D721Med (cell line): Measurements from ENCODE around the gene CEP57.

Experiments
- DNase-seq: peaks from one replicate; pipeline ENCODE4 v3.0.0; 2011; ENCODE audit warnings: low spot score; ENCODE audit not compliant: insufficient read length
- FAIRE-seq: peaks from 2 replicates; lab custom pipeline; 2011; peaks lifted over from hg19 to GRCh38; lab: Jason Lieb, UNC
- TF ChIP-seq, protein P1 (sequence below): IDR thresholded peaks from 2 replicates; pipeline ENCODE4 v1.5.1; 2012; ENCODE audit warnings: mild to moderate bottlenecking, control low read depth; ENCODE audit not compliant: insufficient read depth; ENCODE audit errors: missing control alignments

CEP57 gene

DNA sequence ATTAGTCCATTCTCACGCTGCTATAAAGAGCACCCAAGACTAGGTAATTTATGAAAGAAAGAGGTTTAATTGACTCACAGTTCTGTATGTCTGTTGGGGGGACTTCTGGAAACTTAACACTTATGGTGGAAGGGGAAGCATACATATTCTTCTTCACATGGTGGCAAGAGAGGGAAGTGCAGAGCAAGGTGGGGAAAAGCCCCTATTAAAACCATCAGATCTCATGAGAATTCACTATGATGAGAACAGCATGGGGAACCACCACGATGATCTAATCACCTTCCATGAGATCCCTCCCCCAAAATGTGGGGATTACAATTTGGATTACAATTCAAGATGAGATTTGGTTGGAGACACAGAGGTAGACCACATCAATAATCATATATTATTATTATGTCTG, 25.7 kb downstream of the CEP57 start:
- TF ChIP-seq, protein P1, sequence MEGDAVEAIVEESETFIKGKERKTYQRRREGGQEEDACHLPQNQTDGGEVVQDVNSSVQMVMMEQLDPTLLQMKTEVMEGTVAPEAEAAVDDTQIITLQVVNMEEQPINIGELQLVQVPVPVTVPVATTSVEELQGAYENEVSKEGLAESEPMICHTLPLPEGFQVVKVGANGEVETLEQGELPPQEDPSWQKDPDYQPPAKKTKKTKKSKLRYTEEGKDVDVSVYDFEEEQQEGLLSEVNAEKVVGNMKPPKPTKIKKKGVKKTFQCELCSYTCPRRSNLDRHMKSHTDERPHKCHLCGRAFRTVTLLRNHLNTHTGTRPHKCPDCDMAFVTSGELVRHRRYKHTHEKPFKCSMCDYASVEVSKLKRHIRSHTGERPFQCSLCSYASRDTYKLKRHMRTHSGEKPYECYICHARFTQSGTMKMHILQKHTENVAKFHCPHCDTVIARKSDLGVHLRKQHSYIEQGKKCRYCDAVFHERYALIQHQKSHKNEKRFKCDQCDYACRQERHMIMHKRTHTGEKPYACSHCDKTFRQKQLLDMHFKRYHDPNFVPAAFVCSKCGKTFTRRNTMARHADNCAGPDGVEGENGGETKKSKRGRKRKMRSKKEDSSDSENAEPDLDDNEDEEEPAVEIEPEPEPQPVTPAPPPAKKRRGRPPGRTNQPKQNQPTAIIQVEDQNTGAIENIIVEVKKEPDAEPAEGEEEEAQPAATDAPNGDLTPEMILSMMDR: no peak
- DNase-seq (no peak), FAIRE-seq (no peak)

DNA sequence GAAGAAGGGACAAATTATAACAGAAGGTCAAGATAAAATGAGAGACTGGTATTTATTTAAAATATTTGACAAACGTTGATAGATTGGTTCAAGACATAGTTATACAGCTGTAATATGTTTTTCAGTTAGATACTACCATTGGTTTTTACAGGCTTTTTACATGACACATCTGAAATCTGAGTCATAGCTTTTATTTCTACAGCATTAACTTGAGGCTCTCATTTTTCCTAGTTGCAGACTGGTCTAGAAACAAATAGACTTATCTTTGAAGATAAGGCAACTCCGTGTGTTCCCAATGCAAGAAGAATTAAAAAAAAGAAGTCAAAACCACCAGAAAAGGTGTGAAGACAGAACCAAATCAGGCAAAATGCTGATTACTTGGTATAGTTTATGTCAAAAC, 31.3 kb downstream of the CEP57 start:
- TF ChIP-seq, protein P1: no peak
- peak; percentile 16 for FAIRE-seq
- DNase-seq: no peak

DNA sequence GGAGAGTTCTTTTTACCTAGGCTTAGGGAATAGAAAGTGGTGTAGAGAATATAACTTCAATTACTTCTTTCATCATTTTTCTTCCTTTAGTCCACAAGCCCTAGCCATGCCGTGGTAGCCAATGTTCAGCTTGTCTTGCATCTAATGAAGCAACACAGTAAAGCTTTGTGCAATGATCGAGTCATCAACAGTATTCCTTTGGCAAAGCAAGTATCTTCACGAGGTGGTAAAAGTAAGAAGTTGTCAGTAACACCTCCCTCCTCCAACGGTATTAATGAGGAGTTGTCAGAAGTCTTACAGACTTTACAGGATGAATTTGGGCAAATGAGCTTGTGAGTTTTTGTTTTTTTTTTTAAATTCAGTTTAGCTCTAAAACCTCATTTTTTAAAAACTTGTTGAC, 37.4 kb downstream of the CEP57 start:
- TF ChIP-seq, protein P1: no peak
- DNase-seq (no peak), FAIRE-seq (no peak)

DNA sequence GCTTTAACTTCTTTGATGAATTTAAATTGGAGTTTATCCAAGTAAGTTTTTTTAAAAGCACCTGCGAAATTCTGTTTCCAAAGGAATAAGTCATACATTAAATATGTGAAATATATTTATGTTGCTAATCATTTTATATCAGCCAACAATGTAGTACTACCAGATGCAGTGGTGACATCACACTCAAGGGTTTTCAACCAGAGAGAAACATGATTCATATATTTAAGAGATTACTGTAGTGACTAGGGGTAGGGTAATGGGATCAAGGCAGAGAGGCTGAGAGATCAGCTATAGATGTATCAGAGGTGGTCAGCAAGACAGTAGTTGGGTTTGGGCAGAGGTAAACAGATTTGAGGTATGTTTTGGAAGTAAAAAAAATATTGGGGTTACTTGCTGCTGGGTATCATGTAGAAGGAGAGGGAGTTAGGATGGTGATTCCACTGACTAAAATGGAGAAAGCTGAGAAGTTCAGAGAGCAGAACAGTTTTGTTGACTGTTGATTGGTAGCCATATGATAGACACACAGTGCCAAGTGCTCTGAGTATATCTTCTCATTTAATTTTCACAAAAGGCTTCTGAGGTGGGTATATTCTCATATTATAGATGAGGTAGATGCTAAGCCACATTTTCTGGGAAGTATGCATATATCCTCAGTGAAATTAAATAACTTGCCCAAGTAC, 39.4 kb downstream of the CEP57 start:
- DNase-seq (no peak), FAIRE-seq (no peak)
- TF ChIP-seq, protein P1: no peak

DNA sequence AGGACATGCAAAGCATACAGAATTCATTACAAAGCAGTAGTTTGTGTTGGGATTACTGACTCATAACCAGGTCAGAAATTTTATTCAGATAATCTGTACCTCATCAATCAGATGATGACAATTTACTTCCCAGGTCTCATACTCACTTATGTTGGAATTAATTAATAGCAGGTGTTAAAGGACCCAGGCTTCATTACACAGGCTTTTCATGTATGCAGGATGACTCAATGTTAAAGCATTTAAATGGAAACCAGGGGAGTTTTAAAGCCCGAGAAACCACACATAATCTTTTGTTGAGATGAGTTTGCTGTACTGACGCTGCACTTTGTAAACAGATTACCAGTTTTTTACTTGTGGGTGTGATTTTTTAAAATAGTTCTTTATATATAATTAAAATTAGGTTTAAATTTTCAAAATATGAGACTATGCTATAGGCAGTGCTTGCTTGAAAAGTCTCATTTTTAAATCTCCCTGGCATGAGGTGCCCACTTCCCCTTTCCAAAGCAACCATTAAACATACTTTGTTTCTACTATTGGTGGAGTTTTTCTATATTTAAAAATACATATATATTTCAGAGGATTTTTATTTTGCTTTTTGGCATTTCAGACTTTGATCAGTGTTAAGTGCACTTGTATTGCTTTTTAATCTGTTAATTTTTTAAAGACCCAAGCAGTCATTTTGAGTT, 41.0 kb downstream of the CEP57 start:
- TF ChIP-seq, protein P1: no peak
- FAIRE-seq (no peak), DNase-seq (no peak)

DNA sequence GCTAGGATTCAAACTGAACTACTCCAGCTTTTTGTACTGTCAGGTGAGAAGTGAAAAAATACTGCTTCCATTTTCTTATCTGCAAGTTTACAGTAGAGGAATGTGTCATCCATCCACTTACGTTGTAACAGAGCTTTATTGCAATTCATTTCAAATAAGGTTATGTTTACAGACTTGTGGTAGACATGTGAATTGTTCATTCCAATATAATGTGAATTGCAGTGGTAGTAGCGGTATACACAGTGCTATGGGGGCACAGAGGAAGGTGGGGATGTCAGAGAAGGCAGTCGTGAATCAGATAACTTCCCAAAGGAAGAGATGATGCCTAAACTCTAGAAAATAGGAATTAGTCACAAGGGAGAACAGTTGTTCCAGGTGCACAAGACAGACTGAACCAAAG, 42.5 kb downstream of the CEP57 start:
- TF ChIP-seq, protein P1: no peak
- no peak for FAIRE-seq
- no peak for DNase-seq

DNA sequence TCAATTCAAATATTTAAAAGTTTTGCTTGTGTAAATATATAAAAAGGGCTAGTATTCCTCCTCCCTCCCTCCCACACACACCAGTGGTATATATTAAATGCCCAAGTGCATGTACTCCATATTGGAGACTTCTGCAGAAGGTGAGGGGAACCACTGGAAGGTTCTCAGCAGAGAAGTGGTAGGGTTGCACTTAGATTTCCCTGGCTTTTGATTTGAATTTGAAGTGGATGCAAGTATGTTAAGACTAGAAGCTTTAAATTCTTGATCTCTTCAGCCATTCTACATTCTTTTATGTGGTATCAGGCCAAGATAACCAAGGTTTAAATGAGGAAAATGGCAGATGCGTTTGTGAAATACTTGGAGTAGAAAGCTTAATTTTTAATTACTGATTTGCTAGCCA, 43.1 kb downstream of the CEP57 start:
- DNase-seq (no peak), FAIRE-seq (no peak)
- TF ChIP-seq, protein P1: no peak
